ENCODE data around the gene PDCD1LG2. TPM values are rescaled to one million over a fixed set of nuclear protein-coding genes. Genes with fewer than 3 reads are reported as not detected.
"Not testable (repeated sequence)": the region's sequence is repeated elsewhere in the genome, so short reads cannot be mapped to it uniquely, and the experiment has no call there.

The PDCD1LG2 gene
- total RNA-seq (under 1 TPM; 0.14 to 0.76 (median 0.40) TPM), total RNA-seq (0.09 to 2.8 (median 0.64) reads per million in 29 experiments)
- 0.74 TPM for total RNA-seq (2013)

DNA sequence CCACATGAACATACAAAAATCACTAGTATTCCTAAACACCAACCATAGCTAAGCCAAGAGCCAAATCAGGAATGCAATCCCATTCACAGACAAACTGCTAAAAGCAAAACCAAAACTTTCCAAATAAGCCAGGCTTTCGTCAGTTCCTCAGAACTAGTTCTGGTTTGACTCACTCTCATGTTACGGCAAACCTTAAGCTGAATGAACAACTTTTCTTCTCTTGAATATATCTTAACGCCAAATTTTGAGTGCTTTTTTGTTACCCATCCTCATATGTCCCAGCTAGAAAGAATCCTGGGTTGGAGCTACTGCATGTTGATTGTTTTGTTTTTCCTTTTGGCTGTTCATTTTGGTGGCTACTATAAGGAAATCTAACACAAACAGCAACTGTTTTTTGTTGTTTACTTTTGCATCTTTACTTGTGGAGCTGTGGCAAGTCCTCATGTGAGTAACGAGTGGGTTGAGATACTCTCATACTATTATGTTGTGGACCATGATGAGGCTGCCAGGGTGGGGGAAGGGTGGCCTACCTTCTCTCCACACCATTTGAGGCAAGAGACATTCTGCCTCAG lies at the start of gene PDCD1LG2:
TSS of gene PDCD1LG2 (plus strand) at position 172 of the 572 bp plus-strand sequence. CDS start 12,016 bp downstream, outside the sequence.
- Histone ChIP-seq H3K27me3 (replicated peaks in 1 of 2; ENCODE audit: control insufficient read depth in 2 of 2, extremely low read depth in 1 of 2, insufficient read depth in 2 of 2, low read length in 1 of 2) (no peaks in the 10 kb centered on the region), H3K9me3 (no peaks in the 10 kb centered on the region), H3K27ac (ENCODE audit: low read length) (peak within 1 kb of the TSS; percentile 62), H3K36me3 (ENCODE audit: control insufficient read depth in 2 of 2, extremely low read depth in 1 of 2, insufficient read depth in 1 of 2, low read length in 1 of 2) (no peaks in the 10 kb centered on the region), H3K4me1 (ENCODE audit: control insufficient read depth in 1 of 2, extremely low read depth in 1 of 2, insufficient read depth in 2 of 2, low read length in 2 of 2) (peaks cover 0 to 7% of the 10 kb centered on the region in 2 experiments), H3K4me3 (ENCODE audit: control insufficient read depth in 1 of 2, extremely low read depth in 1 of 2, low read length in 1 of 2) (no peak within 1 kb of the TSS)
- ChIA-PET POLR2A (no interaction called here), CTCF (interaction anchor here (0.5 to 1.8 kb wide), 5 partner anchors 20 to 683 kb away, joined by 3 to 6 read pairs (median 4); no protein-coding TSS in a partner anchor)
- Mint-ChIP-seq H3K27ac (peak within 1 kb of the TSS; percentile 93 to 96), H3K36me3 (no peaks in the 10 kb centered on the region), H3K9me3 (no peaks in the 10 kb centered on the region), H3K27me3 (no peaks in the 10 kb centered on the region), H3K4me1 (peaks cover 32 to 48% (median 33%) of the 10 kb centered on the region in 3 donors), H3K4me3 (peak within 1 kb of the TSS; percentile 39 to 77 (median 67))
- peak in 2 of 4 experiments; percentile 62 to 65 for ATAC-seq (replicated peaks in 1 of 4)
- peak in 1 of 35 experiments; percentile 30 for DNase-seq
- 18% methylated on average over 1 of the region's 4 CpGs for WGBS (ENCODE audit: insufficient coverage)

DNA sequence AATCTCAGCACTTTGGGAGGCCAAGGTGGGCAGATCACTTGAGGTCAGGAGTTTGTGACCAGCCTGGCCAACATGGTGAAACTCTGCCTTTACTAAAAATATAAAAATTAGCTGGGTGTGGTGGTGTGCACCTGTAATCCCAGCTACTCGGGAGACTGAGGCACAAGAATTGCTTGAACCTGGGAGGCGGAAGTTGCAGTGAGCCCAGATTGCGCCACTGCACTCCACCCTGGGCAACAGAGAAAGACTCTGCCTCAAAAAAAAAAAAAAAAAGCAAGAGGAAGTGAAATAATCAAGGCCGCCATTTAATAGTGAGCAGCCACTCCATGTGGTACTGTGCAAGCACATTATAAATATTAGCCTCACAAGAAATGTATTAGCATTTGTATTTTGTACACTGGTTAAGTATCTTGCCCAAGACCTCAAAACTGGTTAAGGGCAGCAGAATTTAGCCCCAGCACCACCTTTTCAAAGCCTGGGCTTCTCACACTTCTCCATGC lies 45.5 kb upstream of the PDCD1LG2 start:
- H3K27me3 ChIP-seq (replicated peaks in 1 of 2; ENCODE audit: control insufficient read depth in 2 of 2, extremely low read depth in 1 of 2, insufficient read depth in 2 of 2, low read length in 1 of 2); H3K9me3 Mint-ChIP-seq; H3K4me1 Mint-ChIP-seq; H3K4me3 ChIP-seq (ENCODE audit: control insufficient read depth in 1 of 2, extremely low read depth in 1 of 2, low read length in 1 of 2); H3K9me3 ChIP-seq; H3K27me3 Mint-ChIP-seq; ATAC-seq (replicated peaks in 1 of 4); H3K4me3 Mint-ChIP-seq; DNase-seq; CTCF ChIA-PET; H3K4me1 ChIP-seq (ENCODE audit: control insufficient read depth in 1 of 2, extremely low read depth in 1 of 2, insufficient read depth in 2 of 2, low read length in 2 of 2); H3K27ac Mint-ChIP-seq; H3K27ac ChIP-seq (ENCODE audit: low read length): not testable (repeated sequence)
- 93% methylated on average over 3 of the region's 4 CpGs for WGBS (ENCODE audit: insufficient coverage)
- peaks cover 59% of the 10 kb centered on the region for H3K36me3 Mint-ChIP-seq
- POLR2A ChIA-PET, result interaction anchor here in 1 of 2 donors (0.7 kb wide), 1 partner anchor 24 kb away, joined by 4 read pairs; no protein-coding TSS in a partner anchor
- peaks cover 0 to 45% of the 10 kb centered on the region in 2 donors for H3K36me3 ChIP-seq (ENCODE audit: control insufficient read depth in 2 of 2, extremely low read depth in 1 of 2, insufficient read depth in 1 of 2, low read length in 1 of 2)

- Histone ChIP-seq H3K36me3 (ENCODE audit: control insufficient read depth in 2 of 2, extremely low read depth in 1 of 2, insufficient read depth in 1 of 2, low read length in 1 of 2) (peaks cover 0 to 45% of the 10 kb centered on the region in 2 donors), H3K27ac (ENCODE audit: low read length) (no peak overlapping the region), H3K4me3 (ENCODE audit: control insufficient read depth in 1 of 2, extremely low read depth in 1 of 2, low read length in 1 of 2) (no peak overlapping the region), H3K9me3 (no peaks in the 10 kb centered on the region), H3K4me1 (ENCODE audit: control insufficient read depth in 1 of 2, extremely low read depth in 1 of 2, insufficient read depth in 2 of 2, low read length in 2 of 2) (no peaks in the 10 kb centered on the region), H3K27me3 (replicated peaks in 1 of 2; ENCODE audit: control insufficient read depth in 2 of 2, extremely low read depth in 1 of 2, insufficient read depth in 2 of 2, low read length in 1 of 2) (no peaks in the 10 kb centered on the region)
- no CpG with 5 or more reads among the region's 1 CpG for WGBS (ENCODE audit: insufficient coverage)
- no peak for ATAC-seq (replicated peaks in 1 of 4)
- H3K36me3 Mint-ChIP-seq, result peaks cover 57% of the 10 kb centered on the region
- POLR2A ChIA-PET, result no interaction called here
- no peak overlapping the region for H3K4me3 Mint-ChIP-seq
- DNase-seq, result no peak
- no peak overlapping the region for H3K27ac Mint-ChIP-seq
- no peaks in the 10 kb centered on the region for H3K27me3 Mint-ChIP-seq
- peaks cover 0 to 2% (median 0%) of the 10 kb centered on the region in 3 donors for H3K4me1 Mint-ChIP-seq
- H3K9me3 Mint-ChIP-seq, result no peaks in the 10 kb centered on the region
- CTCF ChIA-PET, result interaction anchor here in 1 of 2 donors (0.5 kb wide), 1 partner anchor 1950 kb away, joined by 4 read pairs; no protein-coding TSS in a partner anchor
Measured at GRCh38 chr9:5466005-5466404, 44.3 kb upstream of the PDCD1LG2 start.

DNA sequence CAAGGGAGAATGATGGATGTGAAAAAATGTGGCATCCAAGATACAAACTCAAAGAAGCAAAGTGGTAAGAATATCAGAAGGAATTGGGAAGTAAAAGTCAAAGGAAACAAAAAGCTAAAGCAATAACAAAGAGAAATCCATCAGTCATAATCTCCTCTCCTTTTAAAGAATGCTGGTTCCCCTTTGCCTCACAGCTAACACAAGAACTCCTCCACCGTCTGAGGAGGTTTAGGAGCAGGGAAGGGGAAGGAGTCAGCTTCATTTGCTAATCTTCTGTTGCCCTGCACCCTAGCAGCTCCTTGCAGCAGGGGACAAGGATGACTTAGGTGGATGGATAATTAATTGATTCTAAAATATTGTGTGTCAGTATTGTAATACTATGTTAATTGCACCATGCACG lies 43.6 kb upstream of the PDCD1LG2 start:
- Mint-ChIP-seq H3K4me1 (peaks cover 0 to 2% (median 0%) of the 10 kb centered on the region in 3 donors), H3K4me3 (no peak overlapping the region), H3K36me3 (peaks cover 57% of the 10 kb centered on the region), H3K9me3 (no peaks in the 10 kb centered on the region), H3K27me3 (no peaks in the 10 kb centered on the region), H3K27ac (peak overlapping the region in 1 of 2 donors; percentile 49)
- CTCF ChIA-PET, result interaction anchor here in 1 of 2 donors (0.5 kb wide), 1 partner anchor 1951 kb away, joined by 4 read pairs; no protein-coding TSS in a partner anchor
- no CpG with 5 or more reads among the region's 2 CpGs for WGBS (ENCODE audit: insufficient coverage)
- POLR2A ChIA-PET, result interaction anchor here in 1 of 2 donors (0.6 kb wide), 1 partner anchor 138 kb away, joined by 5 read pairs; no protein-coding TSS in a partner anchor
- Histone ChIP-seq H3K36me3 (ENCODE audit: control insufficient read depth in 2 of 2, extremely low read depth in 1 of 2, insufficient read depth in 1 of 2, low read length in 1 of 2) (peaks cover 0 to 45% of the 10 kb centered on the region in 2 donors), H3K27ac (ENCODE audit: low read length) (no peak overlapping the region), H3K4me3 (ENCODE audit: control insufficient read depth in 1 of 2, extremely low read depth in 1 of 2, low read length in 1 of 2) (no peak overlapping the region), H3K4me1 (ENCODE audit: control insufficient read depth in 1 of 2, extremely low read depth in 1 of 2, insufficient read depth in 2 of 2, low read length in 2 of 2) (no peaks in the 10 kb centered on the region), H3K9me3 (no peaks in the 10 kb centered on the region), H3K27me3 (replicated peaks in 1 of 2; ENCODE audit: control insufficient read depth in 2 of 2, extremely low read depth in 1 of 2, insufficient read depth in 2 of 2, low read length in 1 of 2) (no peaks in the 10 kb centered on the region)
- ATAC-seq (replicated peaks in 1 of 4) (no peak), DNase-seq (no peak)

DNA sequence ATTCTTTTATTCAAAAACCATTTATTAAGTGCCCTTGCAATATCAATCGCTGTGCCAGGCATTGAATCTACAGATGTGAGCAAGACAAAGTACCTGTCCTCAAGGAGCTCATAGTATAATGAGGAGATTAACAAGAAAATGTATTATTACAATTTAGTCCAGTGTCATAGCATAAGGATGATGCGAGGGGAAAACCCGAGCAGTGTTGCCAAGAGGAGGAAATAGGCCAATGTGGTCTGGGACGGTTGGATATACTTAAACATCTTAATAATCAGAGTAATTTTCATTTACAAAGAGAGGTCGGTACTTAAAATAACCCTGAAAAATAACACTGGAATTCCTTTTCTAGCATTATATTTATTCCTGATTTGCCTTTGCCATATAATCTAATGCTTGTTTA lies 41.5 kb upstream of the PDCD1LG2 start:
- Histone ChIP-seq H3K9me3 (no peaks in the 10 kb centered on the region), H3K27ac (ENCODE audit: low read length) (no peak overlapping the region), H3K4me3 (ENCODE audit: control insufficient read depth in 1 of 2, extremely low read depth in 1 of 2, low read length in 1 of 2) (no peak overlapping the region), H3K36me3 (ENCODE audit: control insufficient read depth in 2 of 2, extremely low read depth in 1 of 2, insufficient read depth in 1 of 2, low read length in 1 of 2) (peaks cover 0 to 32% of the 10 kb centered on the region in 2 donors), H3K4me1 (ENCODE audit: control insufficient read depth in 1 of 2, extremely low read depth in 1 of 2, insufficient read depth in 2 of 2, low read length in 2 of 2) (no peaks in the 10 kb centered on the region), H3K27me3 (replicated peaks in 1 of 2; ENCODE audit: control insufficient read depth in 2 of 2, extremely low read depth in 1 of 2, insufficient read depth in 2 of 2, low read length in 1 of 2) (no peaks in the 10 kb centered on the region)
- DNase-seq (no peak), ATAC-seq (replicated peaks in 1 of 4) (no peak)
- ChIA-PET CTCF (no interaction called here), POLR2A (no interaction called here)
- WGBS (ENCODE audit: insufficient coverage), result no CpG with 5 or more reads among the region's 5 CpGs
- H3K4me3 Mint-ChIP-seq, result no peak overlapping the region
- H3K27me3 Mint-ChIP-seq, result no peaks in the 10 kb centered on the region
- H3K36me3 Mint-ChIP-seq, result peaks cover 44% of the 10 kb centered on the region
- H3K9me3 Mint-ChIP-seq, result no peaks in the 10 kb centered on the region
- H3K27ac Mint-ChIP-seq, result no peak overlapping the region
- H3K4me1 Mint-ChIP-seq, result peaks cover 0 to 2% (median 0%) of the 10 kb centered on the region in 3 donors

GRCh38 chr9:5470122-5470521 lies 40.2 kb upstream of the PDCD1LG2 start:
- Mint-ChIP-seq H3K27me3 (no peaks in the 10 kb centered on the region), H3K9me3 (no peaks in the 10 kb centered on the region), H3K27ac (peak overlapping the region in 1 of 2 donors; percentile 2), H3K4me3 (no peak overlapping the region), H3K36me3 (peaks cover 36% of the 10 kb centered on the region), H3K4me1 (peaks cover 0 to 4% (median 0%) of the 10 kb centered on the region in 3 donors)
- ATAC-seq (replicated peaks in 1 of 4) (no peak), DNase-seq (no peak)
- ChIA-PET CTCF (interaction anchor here in 1 of 2 donors (0.8 kb wide), 1 partner anchor 20 kb away, joined by 3 read pairs; the partner anchor contains the start of gene CD274), POLR2A (no interaction called here)
- Histone ChIP-seq H3K36me3 (ENCODE audit: control insufficient read depth in 2 of 2, extremely low read depth in 1 of 2, insufficient read depth in 1 of 2, low read length in 1 of 2) (peaks cover 0 to 23% of the 10 kb centered on the region in 2 donors), H3K4me3 (ENCODE audit: control insufficient read depth in 1 of 2, extremely low read depth in 1 of 2, low read length in 1 of 2) (no peak overlapping the region), H3K27me3 (replicated peaks in 1 of 2; ENCODE audit: control insufficient read depth in 2 of 2, extremely low read depth in 1 of 2, insufficient read depth in 2 of 2, low read length in 1 of 2) (no peaks in the 10 kb centered on the region), H3K4me1 (ENCODE audit: control insufficient read depth in 1 of 2, extremely low read depth in 1 of 2, insufficient read depth in 2 of 2, low read length in 2 of 2) (no peaks in the 10 kb centered on the region), H3K9me3 (no peaks in the 10 kb centered on the region), H3K27ac (ENCODE audit: low read length) (no peak overlapping the region)
- WGBS (ENCODE audit: insufficient coverage), result no CpG with 5 or more reads among the region's 1 CpG
